Neural cell (in vitro differentiated cells): ENCODE results near the gene NGEF.

Experiments
- CTCF ChIP-seq: fragments of 450-650 bp; IDR thresholded peaks from 2 replicates; pipeline ENCODE4 v1.5.1; 2014; ENCODE audit warnings: antibody characterized with exemption, mild to moderate bottlenecking, moderate library complexity; ENCODE audit not compliant: poor library complexity, severe bottlenecking
- REST ChIP-seq: IDR thresholded peaks from 2 replicates; pipeline ENCODE4 v1.6.1; 2012; ENCODE audit warnings: borderline replicate concordance
- TAF1 ChIP-seq: IDR thresholded peaks from 2 replicates; pipeline ENCODE4 v1.6.1; 2012; ENCODE audit warnings: low read depth

- TF ChIP-seq REST (no peak), CTCF (no peak), TAF1 (no peak)
Measured at GRCh38 chr2:232983669-232984140, 29.4 kb downstream of the NGEF start.
